Measurements from ENCODE around the gene GPR146.

The GPR146 gene

GRCh38 chr7:1041551-1042491 lies 2.5 kb upstream of the GPR146 start:
- no peak for DNase-seq (ENCODE audit: low spot score)

GRCh38 chr7:1042492-1042833 lies 1.9 kb upstream of the GPR146 start:
- no peak for DNase-seq (ENCODE audit: low spot score)

GRCh38 chr7:1043552-1044188 lies 676 bp upstream of the GPR146 start:
- DNase-seq (ENCODE audit: low spot score) = no peak

- no peak for DNase-seq (ENCODE audit: low spot score)
Observed at GRCh38 chr7:1045069-1046063, 1.0 kb downstream of the GPR146 start.

GRCh38 chr7:1046722-1047679 lies 2.7 kb downstream of the GPR146 start:
- no peak for DNase-seq (ENCODE audit: low spot score)

- DNase-seq (ENCODE audit: low spot score) = no peak
Observed at GRCh38 chr7:1049006-1049741, 4.8 kb downstream of the GPR146 start.

GRCh38 chr7:1049801-1050200 lies 5.5 kb downstream of the GPR146 start:
- no peak for DNase-seq (ENCODE audit: low spot score)

GRCh38 chr7:1050254-1050906 lies 6.0 kb downstream of the GPR146 start:
- no peak for DNase-seq (ENCODE audit: low spot score)

GRCh38 chr7:1050956-1051690 lies 6.8 kb downstream of the GPR146 start:
- DNase-seq (ENCODE audit: low spot score) = no peak

- no peak for DNase-seq (ENCODE audit: low spot score)
Observed at GRCh38 chr7:1052031-1052818, 7.9 kb downstream of the GPR146 start.

- DNase-seq (ENCODE audit: low spot score) = no peak
Observed at GRCh38 chr7:1053002-1053411, 8.7 kb downstream of the GPR146 start.

GRCh38 chr7:1053816-1054370 lies 9.5 kb downstream of the GPR146 start:
- DNase-seq (ENCODE audit: low spot score) = no peak

GRCh38 chr7:1054438-1054837 lies 10.1 kb downstream of the GPR146 start:
- DNase-seq (ENCODE audit: low spot score) = no peak

GRCh38 chr7:1054861-1055450 lies 10.6 kb downstream of the GPR146 start:
- DNase-seq (ENCODE audit: low spot score) = peak; percentile 88

GRCh38 chr7:1055491-1055955 lies 11.2 kb downstream of the GPR146 start:
- no peak for DNase-seq (ENCODE audit: low spot score)

GRCh38 chr7:1055956-1056784 lies 11.8 kb downstream of the GPR146 start:
- no peak for DNase-seq (ENCODE audit: low spot score)

Data from SK-N-DZ (cell line).